ENCODE data around the gene TRHDE.

DNA sequence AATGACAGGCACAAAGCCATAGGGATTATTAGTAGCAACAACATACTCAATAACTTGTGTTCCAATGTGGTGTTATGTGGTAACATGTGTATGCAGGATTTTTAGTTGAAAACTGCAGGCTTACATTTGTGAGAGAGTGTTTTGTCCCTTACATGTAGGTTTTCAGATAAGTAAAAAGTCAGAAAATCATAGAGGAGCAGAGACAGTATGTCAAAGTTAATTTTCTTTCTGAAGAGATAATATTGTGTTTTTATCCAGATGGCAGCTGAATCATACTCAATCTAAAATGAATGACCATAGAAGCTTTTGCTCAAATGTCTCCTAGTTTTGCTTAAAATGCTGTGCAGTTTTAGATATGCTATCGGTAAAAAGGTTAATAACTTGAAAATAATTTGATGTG lies 277.0 kb downstream of the TRHDE start:
- TF ChIP-seq ZNF274 (IDR thresholded peaks at IDR 0.05; ENCODE audit: low read depth, low read length) (no peak), YY1 (IDR thresholded peaks at IDR 0.05; ENCODE audit: insufficient read depth, insufficient read length) (no peak), SUZ12 (IDR thresholded peaks at IDR 0.05; ENCODE audit: extremely low read depth, insufficient read depth, insufficient read length) (no peak)
